Measurements from ENCODE around the gene HTRA3.
A peak's percentile ranks its signal among the peaks of the same experiment; 100 is the strongest.

Gene HTRA3

DNA sequence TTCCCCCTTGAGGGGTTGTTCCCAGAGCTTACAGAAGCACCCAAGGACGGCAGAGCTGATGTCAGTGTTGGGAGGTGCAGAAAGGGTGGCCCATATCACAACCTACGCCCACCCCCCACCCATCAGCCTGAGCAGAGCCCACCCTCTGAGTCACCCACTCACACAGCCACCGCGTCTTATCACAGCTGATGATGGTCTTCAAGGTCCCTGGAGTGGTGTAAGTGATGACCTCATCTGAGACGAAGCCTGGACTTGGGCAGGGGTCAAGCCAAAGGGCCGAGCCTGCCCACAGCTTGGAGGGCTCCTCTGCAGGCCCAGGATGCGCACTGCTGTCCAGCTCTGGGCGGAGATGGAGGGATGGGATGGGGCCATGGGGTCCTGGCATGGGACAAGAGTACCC is 3.0 kb upstream of the HTRA3 start:
- no peak for DNase-seq (ENCODE audit: extremely low read depth, low read depth)
- TF ChIP-seq CTCF (IDR thresholded peaks at IDR 0.05; ENCODE audit: low read depth, low read length, missing control alignments): no peak
- no peak overlapping the region for H3K4me3 ChIP-seq (replicated peaks; ENCODE audit: low read depth, low read length)

DNA sequence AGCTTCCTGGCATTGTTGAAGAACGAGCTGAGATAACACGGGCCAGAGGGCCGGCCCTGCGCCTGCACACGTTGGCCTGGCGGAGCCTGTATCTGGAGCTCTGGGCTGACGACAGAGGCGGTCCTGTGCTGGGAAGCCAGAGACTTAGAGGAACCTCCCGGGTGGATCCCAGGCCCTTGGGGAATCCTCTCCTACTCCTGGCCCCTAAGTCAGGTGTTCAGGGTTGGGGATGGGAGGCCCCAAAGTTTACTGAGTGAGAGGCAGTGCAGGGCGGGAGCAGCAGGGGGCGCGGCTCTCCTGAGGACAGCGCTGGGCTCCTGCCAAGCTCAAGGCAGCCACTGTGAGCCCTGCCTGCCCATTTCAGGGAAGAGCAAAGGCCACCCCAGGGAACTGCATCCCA is 2.5 kb upstream of the HTRA3 start:
- TF ChIP-seq CTCF (IDR thresholded peaks at IDR 0.05; ENCODE audit: low read depth, low read length, missing control alignments): peak; percentile 41
- H3K4me3 ChIP-seq (replicated peaks; ENCODE audit: low read depth, low read length): no peak overlapping the region
- no peak for DNase-seq (ENCODE audit: extremely low read depth, low read depth)

DNA sequence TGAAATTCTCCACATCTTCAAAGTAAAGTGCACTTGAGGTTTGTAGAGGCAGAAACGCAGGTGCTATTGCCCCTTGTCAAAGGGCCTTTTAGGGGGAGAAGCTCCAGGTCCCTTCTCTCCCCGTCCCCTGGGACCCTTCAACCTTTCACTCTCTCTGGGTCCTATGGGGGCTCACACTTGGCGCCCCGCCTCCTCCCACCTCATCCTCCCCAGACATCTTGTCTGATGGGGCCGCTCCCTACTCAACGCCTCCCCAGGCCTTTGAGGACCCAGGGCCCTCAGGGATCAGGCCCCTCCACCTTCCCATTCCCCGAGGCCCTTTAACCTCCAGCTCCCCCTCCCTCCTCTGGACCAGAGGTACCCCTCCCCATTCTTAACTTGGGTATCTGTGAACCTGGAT is 1.3 kb upstream of the HTRA3 start:
- DNase-seq (ENCODE audit: extremely low read depth, low read depth): no peak
- no peak for TF ChIP-seq CTCF (IDR thresholded peaks at IDR 0.05; ENCODE audit: low read depth, low read length, missing control alignments)
- no peak overlapping the region for H3K4me3 ChIP-seq (replicated peaks; ENCODE audit: low read depth, low read length)

DNA sequence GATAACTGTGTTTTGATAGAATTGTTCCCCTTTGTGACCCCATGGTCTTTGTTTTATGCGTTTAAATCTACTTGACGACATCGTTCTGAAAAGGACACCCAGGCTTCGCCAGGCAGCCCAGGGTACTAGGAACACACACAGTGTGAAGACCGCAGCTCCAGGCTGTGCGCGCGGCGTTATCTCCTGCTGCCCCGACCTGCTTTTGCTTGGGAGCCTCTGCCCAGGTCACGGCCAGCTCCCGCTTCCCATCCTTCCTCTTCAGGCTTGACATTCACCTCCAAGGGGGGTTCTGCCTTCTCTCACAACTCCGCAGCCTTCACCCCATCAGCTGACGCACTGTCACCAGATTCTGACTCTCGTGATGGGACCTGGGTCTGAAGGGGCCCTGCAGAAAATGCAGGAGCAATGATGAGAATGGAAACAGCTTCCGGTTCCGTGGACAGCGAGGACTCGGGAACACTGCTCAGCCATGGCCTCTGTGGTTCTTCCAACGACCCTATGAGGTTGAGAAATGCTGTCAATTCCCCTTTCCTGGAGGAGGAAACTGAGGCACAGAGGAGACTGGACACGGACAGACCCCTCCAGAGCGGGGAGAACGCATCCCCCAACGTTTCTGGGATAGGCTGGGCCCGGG is 536 bp upstream of the HTRA3 start:
- no peak overlapping the region; the same call in 1 of the 2 replicates for H3K4me3 ChIP-seq (replicated peaks; ENCODE audit: low read depth, low read length)
- DNase-seq (ENCODE audit: extremely low read depth, low read depth): no peak
- TF ChIP-seq CTCF (IDR thresholded peaks at IDR 0.05; ENCODE audit: low read depth, low read length, missing control alignments): no peak

- no peak for TF ChIP-seq CTCF (IDR thresholded peaks at IDR 0.05; ENCODE audit: low read depth, low read length, missing control alignments)
- DNase-seq (ENCODE audit: extremely low read depth, low read depth): no peak
- H3K4me3 ChIP-seq (replicated peaks; ENCODE audit: low read depth, low read length): peak overlapping the region; percentile 36
Measured at GRCh38 chr4:8270418-8270771, 841 bp downstream of the HTRA3 start.

GRCh38 chr4:8270912-8271815 is 1.6 kb downstream of the HTRA3 start:
- H3K4me3 ChIP-seq (replicated peaks; ENCODE audit: low read depth, low read length): no peak overlapping the region
- TF ChIP-seq CTCF (IDR thresholded peaks at IDR 0.05; ENCODE audit: low read depth, low read length, missing control alignments): no peak

More at GRCh38 chr4:8270912-8271815, 1.6 kb downstream of the HTRA3 start:
- no peak for DNase-seq (ENCODE audit: extremely low read depth, low read depth)

Measured in HFF-Myc (cell line).